Sigmoid colon (tissue), 4 donors: ENCODE results near the gene AMBP.

ENCODE experiments used
- CTCF ChIP-seq, 4 experiments: fragments of 450-650 bp in 3 of 4; fragments of 200-600 bp in 1 of 4; IDR thresholded peaks; one replicate each; pipeline ENCODE4 v1.5.1; 2016 to 2019; ENCODE audit warnings: antibody characterized with exemption in 4 of 4, mild to moderate bottlenecking in 3 of 4, moderate library complexity in 2 of 4
- EP300 ChIP-seq, 4 donors: sonication (generic); formaldehyde crosslinking; IDR thresholded peaks; one replicate each; pipeline ENCODE4 v1.6.1; 2017; ENCODE audit warnings: antibody characterized with exemption in 4 of 4

GRCh38 chr9:114085387-114085789 is 7.3 kb upstream of the AMBP start:
- TF ChIP-seq CTCF (IDR thresholded peaks at IDR 0.05) (no peak), EP300 (IDR thresholded peaks at IDR 0.05) (no peak)
